ENCODE measurements around the gene MAST4. TPM values are rescaled to one million over a fixed set of nuclear protein-coding genes. Genes with fewer than 3 reads are reported as not detected.

Gene MAST4
- total and polyA plus RNA-seq, 2 of the 8 experiments (the other 6 are each of a cell fraction or from before 2014, with no cell fraction given), result 1.5 to 2.6 TPM

GRCh38 chr5:67063791-67064190 lies 467.6 kb downstream of the MAST4 start:
- H4K8ac ChIP-seq (ENCODE audit: extremely low read depth, insufficient read depth, low read length), result no peak overlapping the region
- H2AK5ac ChIP-seq (ENCODE audit: low read depth, low read length), result no peak overlapping the region
- no peak overlapping the region for H2BK12ac ChIP-seq (ENCODE audit: low read depth, low read length)
- H3K14ac ChIP-seq (ENCODE audit: insufficient read length), result no peak overlapping the region
- no peaks in the 10 kb centered on the region for H3K9me3 ChIP-seq (ENCODE audit: insufficient read depth in 2 of 2, low read depth in 1 of 2, low read length in 1 of 2)
- FAIRE-seq, result no peak
- no peak overlapping the region for H3K9ac ChIP-seq (replicated peaks in 1 of 4; ENCODE audit: extremely low read depth in 1 of 4, low read depth in 3 of 4, low read length in 3 of 4)
- no peak overlapping the region for H2BK20ac ChIP-seq (ENCODE audit: low read length)
- no peak overlapping the region for H2BK15ac ChIP-seq (ENCODE audit: low read length)
- TF ChIP-seq SUZ12 (IDR thresholded peaks at IDR 0.05; ENCODE audit: low read length) (no peak), E2F6 (IDR thresholded peaks at IDR 0.05) (no peak), SIX5 (IDR thresholded peaks at IDR 0.05; ENCODE audit: low read depth, low read length) (no peak), TCF12 (IDR thresholded peaks at IDR 0.05; ENCODE audit: low read depth, low read length) (no peak), TBP (IDR thresholded peaks at IDR 0.05; ENCODE audit: low read depth, low read length) (no peak), CREB1 (IDR thresholded peaks at IDR 0.05) (no peak)
- no peak overlapping the region for H3K4me3 ChIP-seq (ENCODE audit: extremely low read depth in 1 of 4, insufficient read depth in 2 of 4, low read depth in 3 of 4, low read length in 4 of 4)
- no peak overlapping the region for H2BK120ac ChIP-seq (replicated peaks; ENCODE audit: low read depth, low read length)
- no peak overlapping the region for H3K4ac ChIP-seq (replicated peaks; ENCODE audit: insufficient read length, low read depth, low read length)
- H2AFZ ChIP-seq (ENCODE audit: low read length), result no peak overlapping the region
- H3K56ac ChIP-seq (replicated peaks; ENCODE audit: insufficient read length, low read depth, low read length), result no peak overlapping the region
- DNase-seq (ENCODE audit: low read depth in 1 of 2, low spot score in 2 of 2), result no peak
- H3K36me3 ChIP-seq (ENCODE audit: control insufficient read depth in 2 of 4, insufficient read depth in 4 of 4, low read length in 3 of 4), result no peaks in the 10 kb centered on the region
- H3K27ac ChIP-seq (ENCODE audit: low read depth, low read length), result no peak overlapping the region
- H3K23ac ChIP-seq (ENCODE audit: insufficient read length), result no peak overlapping the region
- H4K5ac ChIP-seq (ENCODE audit: insufficient read length, low read depth, low read length), result no peak overlapping the region
- POLR2A ChIA-PET (ENCODE audit: partially characterized antibody), result no interaction called here
- H4K91ac ChIP-seq (replicated peaks; ENCODE audit: insufficient read length, low read length), result no peak overlapping the region
- no peaks in the 10 kb centered on the region for H4K20me1 ChIP-seq (replicated peaks in 1 of 2; ENCODE audit: control insufficient read depth in 1 of 2, insufficient read depth in 2 of 2, low read length in 2 of 2)
- H2BK5ac ChIP-seq (ENCODE audit: low read depth, low read length), result no peak overlapping the region
- no peak overlapping the region for H3K18ac ChIP-seq (ENCODE audit: extremely low read depth, low read length)
- no peak overlapping the region for H3K4me2 ChIP-seq (ENCODE audit: insufficient read depth in 1 of 2, low read depth in 2 of 2, low read length in 2 of 2)
- whole genome bisulfite sequencing, 2 experiments (ENCODE audit: extremely low coverage in 1 of 2, insufficient coverage in 1 of 2, insufficient read length in 1 of 2, insufficient replicate concordance in 2 of 2, low coverage in 1 of 2, low lambda C conversion rate in 2 of 2, missing lambda C conversion rate in 1 of 2), result 95% methylated on average over 3 of the region's 3 CpGs; no CpG with 5 or more reads in 1 of the 2 experiments
- H3K4me1 ChIP-seq (replicated peaks in 1 of 4; ENCODE audit: control insufficient read depth in 3 of 4, insufficient read depth in 4 of 4, low read length in 3 of 4), result peaks cover 0 to 5% (median 2%) of the 10 kb centered on the region in 4 experiments; a peak in 3 of 7 replicates
- no peaks in the 10 kb centered on the region for H3K23me2 ChIP-seq (ENCODE audit: low read depth, low read length)
- CTCF ChIA-PET (ENCODE audit: partially characterized antibody), result no interaction called here
- no peaks in the 10 kb centered on the region for H3K79me2 ChIP-seq (ENCODE audit: control insufficient read depth in 1 of 2, insufficient read depth in 2 of 2, low read length in 2 of 2)
- H3K27me3 ChIP-seq (replicated peaks in 1 of 4; ENCODE audit: control insufficient read depth in 3 of 4, extremely low read depth in 1 of 4, insufficient read depth in 3 of 4, low read length in 3 of 4), result no peaks in the 10 kb centered on the region
- H3K79me1 ChIP-seq (ENCODE audit: low read depth, low read length), result no peaks in the 10 kb centered on the region

Data from H1 (cell line).